GM19324 (cell line): ENCODE data around the gene HOXD3.

Experiments
- ATAC-seq: cut with Tn5 transposase; IDR thresholded peaks from one replicate; pipeline ENCODE4 v1.9.1; 2021; ENCODE audit warnings: mild to moderate bottlenecking, moderate library complexity; ENCODE audit not compliant: unreplicated experiment, low FRiP score

Gene HOXD3

DNA sequence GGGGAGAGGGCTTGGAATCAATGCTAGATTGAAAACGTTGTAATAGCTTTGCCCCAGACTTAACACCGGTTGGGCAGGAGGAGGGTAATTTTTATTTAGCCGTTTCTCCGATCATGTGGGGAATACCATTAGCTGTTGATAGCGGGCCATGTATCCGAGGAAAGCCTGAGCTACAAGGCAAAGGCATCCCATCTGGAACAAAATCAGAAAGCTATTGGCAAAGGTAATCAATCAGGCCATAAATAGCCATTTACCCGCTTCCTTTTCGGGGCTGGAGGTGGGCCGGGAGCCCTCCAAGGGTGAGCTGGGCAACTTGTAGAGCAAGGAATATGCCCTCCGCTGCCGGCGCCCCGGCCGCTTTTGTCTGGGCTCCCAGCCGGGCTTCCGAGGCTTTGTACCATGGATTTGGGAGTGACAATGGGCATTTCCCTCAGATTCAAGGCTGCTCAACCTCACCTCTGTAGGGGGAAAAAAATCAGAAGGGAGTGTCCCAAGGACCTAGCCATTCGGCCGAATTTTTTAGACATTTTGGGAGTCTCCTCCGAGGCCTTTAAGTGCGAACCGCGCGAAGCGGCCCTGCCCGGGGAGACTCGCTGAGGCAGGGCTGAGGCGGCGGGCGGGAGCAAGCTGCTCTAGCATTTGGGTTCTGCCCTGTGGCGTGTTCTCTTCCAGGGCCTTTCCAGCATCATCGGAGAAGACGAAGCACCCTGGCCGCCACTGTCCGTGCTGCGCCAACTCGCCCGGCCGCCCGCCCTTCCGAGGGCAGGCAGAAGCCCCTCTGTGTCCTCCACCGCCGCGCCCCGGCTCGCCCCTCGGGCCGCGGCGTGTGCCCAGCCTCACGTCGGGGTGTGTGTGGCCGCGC is 35.7 kb upstream of the HOXD3 start:
- ATAC-seq = no peak

DNA sequence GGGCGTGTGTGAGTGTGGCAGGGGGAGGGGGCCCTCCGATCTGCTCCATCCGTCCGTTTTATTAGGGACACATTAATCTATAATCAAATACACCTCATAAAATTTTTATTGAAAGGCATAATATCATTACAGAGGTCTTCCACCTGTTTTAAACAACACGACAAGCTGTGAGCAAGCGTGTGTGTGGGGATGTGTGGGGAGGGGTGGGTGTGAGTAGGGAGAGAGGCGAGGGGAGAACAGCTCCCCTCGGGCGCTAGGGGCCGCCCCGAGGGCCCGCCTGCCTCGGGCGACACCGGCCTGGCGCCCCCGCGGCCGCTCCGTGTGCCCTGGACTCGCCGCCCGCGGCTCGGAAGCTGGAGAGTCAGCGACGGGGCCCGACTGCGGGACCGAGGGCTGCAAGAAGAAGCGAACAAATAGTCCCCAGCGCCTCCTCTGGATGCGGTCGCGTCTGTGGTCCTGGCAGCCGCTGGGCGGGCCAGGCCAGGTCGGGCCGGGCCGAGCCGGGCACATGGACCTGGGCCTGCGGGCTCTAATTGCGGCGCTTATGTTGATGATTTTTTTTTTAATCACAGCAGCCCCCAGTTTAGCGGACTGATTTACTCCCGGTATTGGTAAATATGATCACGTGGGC is 34.9 kb upstream of the HOXD3 start:
- no peak for ATAC-seq

- no peak for ATAC-seq
Observed at GRCh38 chr2:176122683-176123410, 34.3 kb upstream of the HOXD3 start, which contains the start of gene HOXD9. Gene HOXD9 (plus strand): TSS chr2:176122719. CDS start chr2:176122769, 50 bp downstream.

DNA sequence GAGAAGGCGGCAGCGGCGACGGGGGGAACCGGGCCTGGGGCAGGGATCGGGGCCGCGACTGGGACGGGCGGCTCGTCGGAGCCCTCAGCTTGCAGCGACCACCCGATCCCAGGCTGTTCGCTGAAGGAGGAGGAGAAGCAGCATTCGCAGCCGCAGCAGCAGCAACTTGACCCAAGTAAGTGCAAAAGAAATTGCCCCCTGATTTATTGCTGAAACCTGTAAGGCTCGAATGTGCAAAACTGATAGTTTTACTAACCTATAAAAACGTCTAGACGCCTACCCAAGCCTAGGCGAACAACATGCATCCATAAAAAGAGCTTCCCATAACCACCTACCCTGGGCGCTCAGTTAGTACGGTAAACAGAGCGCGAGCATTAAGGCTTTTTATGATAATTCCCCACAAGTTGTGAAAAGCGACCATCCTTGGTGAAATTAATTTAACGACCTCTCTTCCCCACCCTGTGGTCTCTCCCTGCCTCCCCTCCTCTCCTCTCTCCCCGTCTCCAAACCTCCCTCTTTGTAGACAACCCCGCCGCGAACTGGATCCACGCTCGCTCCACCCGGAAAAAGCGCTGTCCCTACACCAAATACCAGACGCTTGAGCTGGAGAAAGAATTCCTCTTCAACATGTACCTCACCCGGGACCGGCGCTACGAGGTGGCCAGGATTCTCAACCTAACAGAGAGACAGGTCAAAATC is 33.5 kb upstream of the HOXD3 start:
- ATAC-seq = no peak

GRCh38 chr2:176124110-176124946 is 32.8 kb upstream of the HOXD3 start:
- ATAC-seq = no peak

DNA sequence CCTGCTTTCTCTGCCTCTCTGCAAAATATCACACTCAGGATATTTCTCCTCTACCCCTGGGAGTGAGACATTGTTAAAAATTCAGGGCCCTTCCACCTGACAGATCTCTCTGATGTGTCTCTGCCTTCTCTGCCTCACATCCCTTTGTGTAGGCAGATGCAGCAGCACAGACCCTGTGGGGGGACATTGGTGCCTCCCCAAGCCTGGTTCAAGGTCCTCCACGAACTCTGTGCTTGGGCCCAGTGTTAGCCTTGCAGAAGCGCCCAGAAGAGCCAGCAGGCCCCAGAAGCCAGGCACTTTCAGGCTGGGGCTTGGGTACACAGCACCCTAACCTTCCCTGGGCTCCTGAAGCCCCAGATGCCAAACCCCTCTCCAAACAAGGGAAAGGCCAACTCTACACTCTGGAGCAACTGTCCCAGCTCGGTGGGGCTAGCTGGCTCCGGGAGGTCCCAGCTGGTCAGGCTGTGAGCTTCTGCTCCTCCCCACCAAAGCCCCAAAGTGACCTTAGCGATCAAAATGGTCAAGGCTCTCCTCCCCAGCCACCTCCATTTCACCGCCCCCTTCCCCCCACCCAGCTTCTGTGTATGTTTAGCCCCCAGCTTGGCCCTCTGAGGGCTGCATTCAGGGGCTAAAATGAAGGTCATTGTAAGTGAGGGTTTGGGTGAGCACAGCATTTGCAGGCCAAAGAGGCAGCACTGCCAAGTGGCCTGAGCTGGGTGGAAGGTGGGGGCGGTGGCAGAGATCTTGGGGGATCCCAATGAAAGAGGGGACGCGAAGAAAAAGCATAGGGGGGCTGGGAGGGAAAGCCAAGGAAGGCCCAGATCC is 31.9 kb upstream of the HOXD3 start:
- no peak for ATAC-seq

- ATAC-seq = no peak
Observed at GRCh38 chr2:176125772-176126054, 31.4 kb upstream of the HOXD3 start.

DNA sequence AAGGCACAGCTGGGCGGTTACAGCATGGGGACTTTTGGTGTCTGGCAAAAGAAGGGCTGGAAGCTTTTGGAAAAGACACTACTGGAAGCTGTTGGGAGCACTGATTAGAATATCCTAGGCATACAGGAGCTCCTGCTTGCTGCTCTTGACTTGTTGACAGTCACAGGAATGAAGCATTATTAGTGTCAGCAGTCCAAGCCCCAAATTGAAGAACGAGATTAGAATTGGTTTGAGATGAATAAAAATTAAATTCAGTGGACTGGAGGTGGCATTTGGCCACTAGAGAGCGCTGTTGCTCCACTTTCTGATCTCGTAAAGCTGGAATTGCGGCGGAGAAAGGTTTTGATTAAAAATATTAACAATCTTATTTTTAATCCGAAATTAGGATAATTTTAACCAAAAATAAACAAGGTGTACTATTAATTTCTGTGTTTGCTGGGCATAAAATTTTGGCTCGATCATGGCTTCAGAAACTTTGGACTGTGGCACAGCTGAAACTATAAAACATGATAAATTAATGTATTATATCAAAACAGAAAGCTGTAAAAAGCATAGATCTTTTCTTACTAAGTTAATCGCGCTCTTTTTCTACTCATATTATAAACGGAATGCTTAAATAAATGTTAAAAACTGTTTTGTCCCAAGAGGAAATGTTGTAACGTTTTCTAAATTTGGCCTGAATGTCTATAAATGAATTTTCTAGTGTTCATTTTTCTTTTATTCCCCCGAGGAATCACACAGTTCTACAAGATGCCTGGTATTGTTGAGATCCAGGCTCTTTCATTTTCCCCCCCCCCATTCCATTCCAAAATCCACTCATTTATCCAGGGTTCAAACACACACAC is 30.0 kb upstream of the HOXD3 start:
- ATAC-seq = no peak

DNA sequence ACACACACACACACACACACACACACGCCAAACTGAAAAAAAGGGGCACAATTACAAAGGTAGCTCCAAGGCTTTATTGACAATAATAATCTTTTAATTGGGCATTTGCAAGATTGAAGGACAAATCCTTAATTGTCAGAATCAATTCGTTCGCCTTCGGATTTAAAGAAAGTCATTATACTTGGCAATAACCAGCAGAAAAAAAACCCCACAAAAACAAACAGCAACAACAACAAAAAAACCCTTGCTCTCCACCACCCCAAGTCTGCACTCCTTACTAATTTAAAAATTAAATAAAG is 29.4 kb upstream of the HOXD3 start:
- no peak for ATAC-seq

GRCh38 chr2:176128172-176128981 is 28.7 kb upstream of the HOXD3 start:
- ATAC-seq = no peak

DNA sequence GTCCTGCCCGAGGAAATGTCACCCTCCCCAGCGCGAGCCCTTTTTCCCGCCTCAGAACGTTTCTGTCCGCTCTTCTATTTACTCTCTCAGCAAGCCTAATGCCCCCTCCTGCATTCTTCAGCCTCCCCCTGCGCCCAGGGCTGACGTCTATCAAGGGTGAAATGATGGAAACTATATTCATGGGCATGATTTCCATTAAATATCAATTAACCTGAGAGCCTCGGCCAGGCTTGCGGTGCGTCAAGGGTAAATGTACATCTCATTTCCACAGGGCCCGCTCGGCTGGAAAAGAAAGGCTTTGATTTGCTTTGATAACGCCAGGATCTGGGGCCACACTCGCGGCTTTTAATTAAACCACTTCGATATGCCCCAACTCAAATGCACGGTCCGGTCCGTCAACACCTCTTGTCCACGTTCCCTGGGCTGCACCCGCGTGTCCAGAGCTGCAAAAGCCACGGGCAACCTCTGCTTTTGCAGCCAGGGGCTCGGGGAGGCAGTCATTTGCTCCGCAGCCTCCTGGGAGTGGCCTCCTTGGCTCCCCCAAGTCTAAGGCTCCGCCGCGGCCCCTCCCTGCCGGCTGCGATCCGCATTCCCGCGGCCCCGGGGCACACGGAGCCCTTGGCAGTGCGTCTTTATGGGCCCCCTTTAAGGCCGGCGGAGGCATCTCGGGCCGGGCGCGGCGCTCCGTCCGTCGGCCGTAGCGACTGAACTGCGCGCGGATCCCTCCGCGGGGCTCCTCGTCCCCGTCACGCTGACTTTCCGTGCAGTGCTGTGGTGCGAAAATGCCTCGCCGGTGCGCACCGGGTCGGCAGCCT is 27.9 kb upstream of the HOXD3 start, which contains the start of gene HOXD8:
HOXD8 (plus strand) TSS at position 724 of the 815 bp plus-strand sequence. CDS start 662 bp downstream, outside the sequence.
- ATAC-seq = no peak

GRCh38 chr2:176129813-176130146 is 27.3 kb upstream of the HOXD3 start:
- no peak for ATAC-seq

- ATAC-seq = no peak
Observed at GRCh38 chr2:176130147-176130956, 26.8 kb upstream of the HOXD3 start.

DNA sequence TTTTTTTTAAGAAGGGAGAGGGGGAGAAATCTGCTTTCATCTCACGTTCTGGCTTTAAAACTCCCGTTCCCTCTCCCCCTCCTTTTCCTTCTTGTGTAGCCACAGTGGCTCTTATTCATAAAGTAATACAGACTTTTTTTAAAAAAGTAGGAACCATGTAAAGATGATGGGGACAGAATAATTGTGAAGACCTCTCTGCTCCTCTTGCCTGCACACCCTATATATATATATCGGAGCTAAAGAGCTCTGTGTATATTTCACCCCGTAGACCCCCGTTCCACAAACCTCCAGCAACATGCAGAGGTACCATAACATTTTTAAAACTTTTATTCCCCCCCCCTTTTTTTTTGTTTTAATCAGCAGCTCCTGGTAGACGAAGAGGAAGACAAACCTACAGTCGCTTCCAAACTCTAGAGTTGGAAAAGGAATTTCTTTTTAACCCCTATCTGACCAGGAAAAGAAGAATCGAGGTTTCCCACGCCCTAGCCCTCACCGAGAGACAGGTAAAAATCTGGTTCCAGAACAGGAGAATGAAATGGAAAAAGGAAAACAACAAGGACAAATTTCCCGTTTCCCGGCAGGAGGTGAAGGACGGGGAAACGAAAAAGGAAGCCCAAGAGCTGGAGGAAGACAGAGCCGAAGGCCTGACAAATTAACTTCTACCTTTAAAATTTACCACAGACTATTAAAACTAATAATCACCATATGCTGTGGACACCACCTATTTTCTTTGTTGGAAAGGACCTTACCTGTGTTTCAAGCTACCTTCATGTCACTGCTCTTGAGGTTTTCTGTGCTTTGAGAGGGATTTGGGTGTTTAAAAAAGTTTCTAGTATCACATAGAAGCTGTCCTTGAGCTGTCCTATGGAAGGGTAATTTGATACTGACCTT is 25.9 kb upstream of the HOXD3 start:
- no peak for ATAC-seq

DNA sequence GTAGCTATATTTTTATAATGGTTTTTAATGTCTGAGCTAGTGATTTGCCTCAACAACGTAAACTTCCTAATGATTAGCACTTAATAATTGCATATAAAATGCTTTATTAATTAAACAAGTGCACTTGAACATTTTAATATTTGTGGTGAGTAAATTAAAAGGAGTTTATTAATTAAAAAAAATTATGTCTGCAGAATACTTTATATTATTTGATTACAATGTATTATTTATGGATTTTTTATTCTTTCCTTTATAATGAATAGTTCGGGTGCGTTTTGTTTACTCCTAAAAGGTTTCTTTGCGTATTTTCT is 25.3 kb upstream of the HOXD3 start:
- no peak for ATAC-seq
